Liver (tissue), 3 donors: ENCODE measurements around the gene METTL21A.

Experiments used
- ATF3 ChIP-seq: IDR thresholded peaks from 2 replicates; pipeline ENCODE4 v1.6.1; 2016; ENCODE audit warnings: antibody characterized with exemption
- CTCF ChIP-seq: fragments of 150-350 bp; IDR thresholded peaks from 2 replicates; pipeline ENCODE4 v1.5.1; 2017; ENCODE audit warnings: improper control_type of control experiment, low read depth, low read length; ENCODE audit not compliant: missing input control
- FOXA1 ChIP-seq: IDR thresholded peaks from 2 replicates; pipeline ENCODE4 v1.6.1; 2016; ENCODE audit warnings: antibody characterized with exemption
- FOXA2 ChIP-seq: IDR thresholded peaks from 2 replicates; pipeline ENCODE4 v1.6.1; 2016; ENCODE audit warnings: antibody characterized with exemption
- GABPA ChIP-seq, 2 donors: IDR thresholded peaks in 1 of 2; conservative IDR thresholded peaks in 1 of 2; 2 replicates each; pipeline ENCODE4 v1.6.1; 2016; ENCODE audit warnings: antibody characterized with exemption in 2 of 2, mild to moderate bottlenecking in 1 of 2, moderate library complexity in 1 of 2
- JUND ChIP-seq, 2 donors: IDR thresholded peaks; 2 replicates each; pipeline ENCODE4 v1.6.1; 2016; ENCODE audit warnings: antibody characterized with exemption in 2 of 2
- MAX ChIP-seq: IDR thresholded peaks from 2 replicates; pipeline ENCODE4 v1.6.1; 2016; ENCODE audit warnings: antibody characterized with exemption
- RAD21 ChIP-seq, 2 donors: IDR thresholded peaks; 2 replicates each; pipeline ENCODE4 v1.6.1; 2016; ENCODE audit warnings: antibody characterized with exemption in 2 of 2, mild to moderate bottlenecking in 2 of 2
- REST ChIP-seq: IDR thresholded peaks from 2 replicates; pipeline ENCODE4 v1.6.1; 2016; ENCODE audit warnings: antibody characterized with exemption, mild to moderate bottlenecking
- RXRA ChIP-seq, 2 donors: IDR thresholded peaks; 2 replicates each; pipeline ENCODE4 v1.6.1; 2017 to 2018; ENCODE audit warnings: antibody characterized with exemption in 2 of 2, mild to moderate bottlenecking in 1 of 2
- SP1 ChIP-seq: IDR thresholded peaks from 2 replicates; pipeline ENCODE4 v1.6.1; 2018; ENCODE audit warnings: antibody characterized with exemption, mild to moderate bottlenecking
- TAF1 ChIP-seq: conservative IDR thresholded peaks from 2 replicates; pipeline ENCODE4 v1.6.1; 2016; ENCODE audit warnings: antibody characterized with exemption, mild to moderate bottlenecking
- YY1 ChIP-seq: IDR thresholded peaks from 2 replicates; pipeline ENCODE4 v1.6.1; 2016; ENCODE audit warnings: antibody characterized with exemption, mild to moderate bottlenecking
- ZBTB33 ChIP-seq: IDR thresholded peaks from 2 replicates; pipeline ENCODE4 v1.6.1; 2016; ENCODE audit warnings: antibody characterized with exemption
- donor health status: healthy.
- donor health status: healthy.

GRCh38 chr2:207601774-207602173 is 23.4 kb downstream of the METTL21A start:
- no peak for TF ChIP-seq MAX
- TF ChIP-seq CTCF, result no peak
- TF ChIP-seq SP1, result no peak
- no peak for TF ChIP-seq FOXA1
- TF ChIP-seq JUND (IDR thresholded peaks at IDR 0.05), result no peak
- TF ChIP-seq TAF1, result no peak
- no peak for TF ChIP-seq REST
- no peak for TF ChIP-seq GABPA (IDR thresholded peaks at IDR 0.05 in 1 of 2, conservative IDR thresholded peaks at IDR 0.05 in 1 of 2)
- TF ChIP-seq ZBTB33, result no peak
- TF ChIP-seq RAD21 (IDR thresholded peaks at IDR 0.05), result no peak
- no peak for TF ChIP-seq FOXA2
- TF ChIP-seq RXRA (IDR thresholded peaks at IDR 0.05), result no peak
- TF ChIP-seq ATF3, result no peak
- TF ChIP-seq YY1, result no peak
